HG03469 (cell line): Measurements from ENCODE around the gene ACAD8.

Experiments
- ATAC-seq: cut with Tn5 transposase; IDR thresholded peaks from one replicate; pipeline ENCODE4 v1.9.1; 2021; ENCODE audit warnings: mild to moderate bottlenecking, moderate library complexity, moderate number of reproducible peaks; ENCODE audit not compliant: unreplicated experiment

The ACAD8 gene

GRCh38 chr11:134288486-134288885 is 35.1 kb downstream of the ACAD8 start:
- ATAC-seq = no peak

DNA sequence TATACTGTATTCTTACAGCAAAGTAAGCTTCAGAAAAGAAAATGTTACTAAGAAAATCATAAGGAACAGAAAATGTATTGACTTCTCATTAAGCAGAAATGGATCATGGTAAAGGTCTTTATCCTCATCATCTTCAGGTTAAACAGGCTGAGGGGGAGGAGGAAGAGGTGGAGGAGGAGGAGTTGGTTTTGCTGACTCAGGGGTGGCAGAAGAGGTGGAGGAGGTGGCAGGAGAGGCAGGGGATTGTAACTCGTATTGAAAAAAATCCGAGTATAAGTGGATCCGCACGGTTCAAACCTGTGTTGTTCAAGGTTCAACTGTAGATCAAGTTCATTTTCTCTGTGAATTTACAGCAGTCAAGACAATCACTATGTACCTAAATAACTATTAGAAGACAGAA is 35.8 kb downstream of the ACAD8 start:
- no peak for ATAC-seq

GRCh38 chr11:134289789-134290188 is 36.4 kb downstream of the ACAD8 start:
- no peak for ATAC-seq

DNA sequence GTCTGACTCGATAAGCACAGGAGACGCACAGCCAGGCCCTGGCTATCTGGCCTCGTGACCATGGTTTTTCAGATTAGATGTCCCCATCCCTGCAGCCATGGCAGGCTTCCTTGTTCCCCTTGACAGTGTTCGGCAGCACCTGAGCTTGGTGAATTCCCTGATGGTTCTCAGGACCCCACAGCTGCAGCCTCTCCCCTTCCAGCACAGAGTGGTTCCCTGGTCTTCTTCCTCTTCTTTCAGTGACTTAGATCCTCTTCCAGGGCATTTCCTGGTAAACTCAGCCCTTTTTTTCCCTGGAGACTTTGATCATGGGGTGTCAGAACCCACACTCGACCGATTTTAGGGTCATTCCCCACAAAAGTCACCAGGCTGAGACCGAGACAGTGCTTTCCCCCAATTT is 37.3 kb downstream of the ACAD8 start:
- no peak for ATAC-seq

DNA sequence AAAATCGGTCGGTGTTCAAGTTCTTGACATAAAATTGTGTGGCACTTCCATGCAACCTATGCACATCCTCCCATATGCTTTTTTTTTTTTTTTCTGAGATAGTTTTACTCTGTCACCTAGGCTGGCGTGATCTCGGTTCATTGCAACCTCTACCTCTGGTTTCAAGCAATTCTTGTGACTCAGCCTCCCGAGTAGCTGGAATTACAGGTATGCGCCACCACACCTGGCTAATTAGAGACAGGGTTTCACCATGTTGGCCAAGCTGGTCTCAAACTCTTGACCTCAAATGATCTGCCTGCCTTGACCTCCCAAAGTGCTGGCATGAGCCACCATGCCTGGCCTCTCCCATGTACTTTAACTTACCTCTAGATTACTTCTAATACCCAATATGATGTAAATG is 37.8 kb downstream of the ACAD8 start:
- ATAC-seq = no peak

DNA sequence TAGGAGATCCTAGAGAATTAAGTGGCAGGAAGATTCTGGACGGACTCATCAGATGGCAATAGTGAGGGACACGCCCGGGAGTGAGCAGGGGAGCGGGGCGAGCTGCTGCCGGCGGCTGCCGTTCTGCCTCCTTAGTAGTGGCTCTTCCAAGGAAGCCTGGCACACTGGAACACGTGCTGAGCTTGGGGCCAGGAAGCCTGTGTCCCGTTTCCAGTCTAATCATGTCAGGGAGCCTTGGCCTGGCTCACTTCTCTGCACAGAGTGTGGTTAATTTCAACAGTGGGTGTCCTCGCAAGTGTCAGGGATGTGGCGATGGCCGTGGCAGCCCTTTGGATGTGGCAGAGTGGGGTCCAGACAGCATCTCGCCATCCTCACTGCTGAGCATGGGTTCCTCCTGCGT is 39.3 kb downstream of the ACAD8 start:
- ATAC-seq = no peak

DNA sequence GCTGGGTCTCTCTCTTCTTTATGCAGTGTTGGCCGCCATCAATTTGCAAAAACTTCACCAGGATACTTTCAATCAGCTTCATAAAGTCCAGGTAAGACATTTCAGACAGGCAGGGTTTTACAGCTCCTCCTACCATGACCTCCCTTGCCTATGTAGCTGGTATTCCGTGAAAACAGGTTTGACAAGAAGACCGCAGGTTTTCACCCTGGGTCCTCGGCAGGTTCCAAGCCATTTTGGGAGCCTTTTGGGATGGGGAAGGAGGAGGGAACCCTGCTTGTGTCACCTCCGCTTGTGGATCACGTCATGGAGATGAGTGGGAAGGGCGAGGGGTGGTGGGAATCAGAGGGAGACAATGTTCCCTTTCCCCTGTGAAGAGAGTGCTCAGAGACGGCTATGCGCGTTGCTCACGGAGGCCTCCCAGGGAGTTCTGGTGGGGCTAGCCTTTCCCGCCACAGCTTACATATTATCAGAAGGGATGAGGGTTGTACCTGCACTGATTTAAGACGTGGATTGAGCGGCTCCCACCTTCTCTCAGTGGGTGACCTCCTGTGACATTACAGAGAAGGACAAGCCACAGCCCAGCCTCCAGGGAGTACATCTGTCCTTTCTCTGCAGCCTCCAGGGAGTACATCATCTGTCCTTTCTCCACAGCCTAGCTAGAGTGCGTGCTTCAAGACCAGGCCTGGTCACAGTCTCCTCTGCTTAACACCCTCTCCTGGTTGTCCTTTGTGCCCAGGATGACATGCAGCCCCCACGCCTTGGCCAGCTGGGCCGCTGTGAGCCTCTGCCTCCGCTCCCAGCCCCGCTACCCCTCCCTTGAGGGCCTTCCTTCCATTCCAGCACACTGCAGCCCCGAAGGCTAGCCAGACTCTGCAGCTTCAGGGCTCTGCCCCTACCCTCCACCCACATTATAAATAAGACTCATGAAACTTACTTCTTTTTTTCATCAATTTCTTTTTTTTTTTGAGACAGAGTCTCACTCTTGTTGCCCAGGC is 40.0 kb downstream of the ACAD8 start:
- no peak for ATAC-seq

- ATAC-seq = no peak
These were observed 41.3 kb downstream of the ACAD8 start for GRCh38 chr11:134294664-134295063.

GRCh38 chr11:134312223-134312622 is 58.9 kb downstream of the ACAD8 start:
- ATAC-seq = no peak

- no peak for ATAC-seq
These were observed 59.4 kb downstream of the ACAD8 start for GRCh38 chr11:134312807-134313206.

DNA sequence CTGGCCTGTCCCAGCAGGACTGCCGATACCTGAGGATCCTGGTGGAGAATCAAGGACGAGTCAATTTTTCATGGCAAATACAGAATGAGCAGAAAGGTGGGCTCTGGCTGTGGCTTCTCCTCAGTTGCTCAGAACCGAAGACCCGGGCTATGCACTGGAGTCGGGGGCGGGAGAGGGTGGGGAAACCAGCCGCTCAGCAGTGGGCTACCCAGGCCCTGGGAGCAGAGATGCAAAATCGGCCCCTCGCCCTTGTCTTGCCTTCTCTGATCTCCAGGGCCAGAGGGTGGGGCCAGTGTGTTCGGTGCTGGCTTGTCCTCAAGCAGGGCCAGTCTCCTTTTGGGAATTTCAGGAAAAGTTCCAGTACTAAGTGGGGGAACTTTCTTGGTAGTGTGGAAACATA is 60.0 kb downstream of the ACAD8 start:
- no peak for ATAC-seq

DNA sequence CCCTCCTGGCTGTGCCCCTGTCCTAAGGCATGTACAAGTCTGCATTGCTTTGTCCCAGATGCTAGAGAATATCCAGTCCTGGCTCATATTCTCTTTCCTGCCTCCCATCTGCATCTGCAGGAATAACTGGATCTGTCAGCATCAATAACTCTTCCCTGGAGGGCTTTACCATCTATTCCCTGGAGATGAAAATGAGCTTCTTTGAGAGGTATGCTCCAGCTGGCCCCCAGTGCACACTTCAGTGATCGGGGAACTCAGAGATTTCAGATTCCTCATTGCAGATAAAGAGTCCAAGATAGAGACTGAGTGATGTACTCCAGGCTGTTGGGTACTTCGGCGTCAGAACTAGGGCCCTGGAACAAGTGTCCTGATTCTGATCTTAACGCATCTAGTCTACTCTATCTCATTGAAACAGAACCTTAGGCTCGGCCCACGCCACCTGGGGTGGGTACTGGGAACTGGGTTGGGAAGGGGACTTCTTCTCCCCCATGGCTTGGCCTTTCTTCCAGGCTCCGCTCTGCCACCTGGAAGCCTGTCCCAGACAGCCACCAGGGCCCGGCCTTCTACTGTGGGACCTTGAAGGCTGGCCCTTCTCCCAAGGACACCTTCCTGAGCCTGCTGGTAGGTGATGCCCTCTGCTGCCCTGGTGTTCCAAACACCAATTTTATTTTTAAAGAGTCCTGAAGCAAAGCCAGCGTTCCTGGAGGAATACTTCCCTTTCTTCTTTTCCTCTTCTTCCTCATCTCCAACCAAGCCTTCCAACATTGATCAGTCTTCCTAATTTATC is 60.6 kb downstream of the ACAD8 start:
- no peak for ATAC-seq
